ENCODE data around the gene LECT2. TPM values are rescaled to one million over a fixed set of nuclear protein-coding genes. Genes with fewer than 3 reads are reported as not detected.

The LECT2 gene
- total RNA-seq, 1 experiment from 2014 or later = not detected

DNA sequence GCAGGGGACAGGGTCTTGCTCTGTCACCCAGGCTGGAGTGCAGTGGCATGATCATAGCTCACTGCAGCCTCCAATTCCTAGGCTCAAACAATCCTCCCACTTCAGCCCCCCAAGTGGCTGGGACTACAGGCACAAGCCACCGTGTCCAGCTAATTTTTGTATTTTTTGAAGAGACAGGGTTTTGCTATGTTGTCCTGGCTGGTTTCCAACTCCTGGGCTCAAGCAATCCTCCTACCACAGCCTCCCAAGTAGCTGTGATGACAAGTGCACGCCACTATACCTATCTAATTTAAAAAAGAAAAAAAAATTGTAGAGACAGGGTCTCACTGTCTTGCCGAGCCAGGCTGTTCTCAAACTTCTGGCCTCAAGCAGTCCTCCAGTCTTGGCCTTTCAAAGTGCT, 31.6 kb upstream of the LECT2 start:
- H3K4me3 ChIP-seq (ENCODE audit: low read depth in 2 of 2, low read length in 2 of 2) = no peak overlapping the region
- no peaks in the 10 kb centered on the region for H3K4me1 ChIP-seq (ENCODE audit: control insufficient read depth, insufficient read depth, low read length)
- H3K36me3 ChIP-seq (ENCODE audit: control insufficient read depth, insufficient read depth, low read length) = no peaks in the 10 kb centered on the region
- no peak for DNase-seq (ENCODE audit: low read depth, low spot score)
- ATAC-seq = no peak
- H3K9me3 ChIP-seq (ENCODE audit: control insufficient read depth, insufficient read depth, low read depth, low read length) = no peaks in the 10 kb centered on the region
- intact Hi-C loops (cut with micrococcal nuclease; ENCODE audit: unreplicated experiment) (no loop called here), in situ Hi-C loops (cut with HindIII; ENCODE audit: low pct_unique_long_range_greater_than_20kb, low sequenced_read_pairs) (no loop called here)
- CTCF ChIA-PET = no interaction called here
- BruUV-seq (replicated peaks) = no TSS peak
- POLR2A ChIA-PET = no interaction called here
- TF ChIP-seq, protein P1, sequence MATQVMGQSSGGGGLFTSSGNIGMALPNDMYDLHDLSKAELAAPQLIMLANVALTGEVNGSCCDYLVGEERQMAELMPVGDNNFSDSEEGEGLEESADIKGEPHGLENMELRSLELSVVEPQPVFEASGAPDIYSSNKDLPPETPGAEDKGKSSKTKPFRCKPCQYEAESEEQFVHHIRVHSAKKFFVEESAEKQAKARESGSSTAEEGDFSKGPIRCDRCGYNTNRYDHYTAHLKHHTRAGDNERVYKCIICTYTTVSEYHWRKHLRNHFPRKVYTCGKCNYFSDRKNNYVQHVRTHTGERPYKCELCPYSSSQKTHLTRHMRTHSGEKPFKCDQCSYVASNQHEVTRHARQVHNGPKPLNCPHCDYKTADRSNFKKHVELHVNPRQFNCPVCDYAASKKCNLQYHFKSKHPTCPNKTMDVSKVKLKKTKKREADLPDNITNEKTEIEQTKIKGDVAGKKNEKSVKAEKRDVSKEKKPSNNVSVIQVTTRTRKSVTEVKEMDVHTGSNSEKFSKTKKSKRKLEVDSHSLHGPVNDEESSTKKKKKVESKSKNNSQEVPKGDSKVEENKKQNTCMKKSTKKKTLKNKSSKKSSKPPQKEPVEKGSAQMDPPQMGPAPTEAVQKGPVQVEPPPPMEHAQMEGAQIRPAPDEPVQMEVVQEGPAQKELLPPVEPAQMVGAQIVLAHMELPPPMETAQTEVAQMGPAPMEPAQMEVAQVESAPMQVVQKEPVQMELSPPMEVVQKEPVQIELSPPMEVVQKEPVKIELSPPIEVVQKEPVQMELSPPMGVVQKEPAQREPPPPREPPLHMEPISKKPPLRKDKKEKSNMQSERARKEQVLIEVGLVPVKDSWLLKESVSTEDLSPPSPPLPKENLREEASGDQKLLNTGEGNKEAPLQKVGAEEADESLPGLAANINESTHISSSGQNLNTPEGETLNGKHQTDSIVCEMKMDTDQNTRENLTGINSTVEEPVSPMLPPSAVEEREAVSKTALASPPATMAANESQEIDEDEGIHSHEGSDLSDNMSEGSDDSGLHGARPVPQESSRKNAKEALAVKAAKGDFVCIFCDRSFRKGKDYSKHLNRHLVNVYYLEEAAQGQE (IDR thresholded peaks at IDR 0.05; ENCODE audit: insufficient read depth in 1 of 2, low read depth in 2 of 2, low read length in 1 of 2) = no peak
- no peak for TF ChIP-seq SIN3A (IDR thresholded peaks at IDR 0.05; ENCODE audit: borderline replicate concordance, insufficient read depth, low read depth, low read length)
- TF ChIP-seq, protein P2, sequence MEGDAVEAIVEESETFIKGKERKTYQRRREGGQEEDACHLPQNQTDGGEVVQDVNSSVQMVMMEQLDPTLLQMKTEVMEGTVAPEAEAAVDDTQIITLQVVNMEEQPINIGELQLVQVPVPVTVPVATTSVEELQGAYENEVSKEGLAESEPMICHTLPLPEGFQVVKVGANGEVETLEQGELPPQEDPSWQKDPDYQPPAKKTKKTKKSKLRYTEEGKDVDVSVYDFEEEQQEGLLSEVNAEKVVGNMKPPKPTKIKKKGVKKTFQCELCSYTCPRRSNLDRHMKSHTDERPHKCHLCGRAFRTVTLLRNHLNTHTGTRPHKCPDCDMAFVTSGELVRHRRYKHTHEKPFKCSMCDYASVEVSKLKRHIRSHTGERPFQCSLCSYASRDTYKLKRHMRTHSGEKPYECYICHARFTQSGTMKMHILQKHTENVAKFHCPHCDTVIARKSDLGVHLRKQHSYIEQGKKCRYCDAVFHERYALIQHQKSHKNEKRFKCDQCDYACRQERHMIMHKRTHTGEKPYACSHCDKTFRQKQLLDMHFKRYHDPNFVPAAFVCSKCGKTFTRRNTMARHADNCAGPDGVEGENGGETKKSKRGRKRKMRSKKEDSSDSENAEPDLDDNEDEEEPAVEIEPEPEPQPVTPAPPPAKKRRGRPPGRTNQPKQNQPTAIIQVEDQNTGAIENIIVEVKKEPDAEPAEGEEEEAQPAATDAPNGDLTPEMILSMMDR (IDR thresholded peaks at IDR 0.05) = no peak
- no peak for TF ChIP-seq POLR2AphosphoS5 (IDR thresholded peaks at IDR 0.05; ENCODE audit: low read depth, low read length)
- TF ChIP-seq TCF7L2 (IDR thresholded peaks at IDR 0.05; ENCODE audit: low read depth, low read length) = no peak
- no peak overlapping the region for H3K27ac ChIP-seq (ENCODE audit: low read length)
- H3K27me3 ChIP-seq (ENCODE audit: control insufficient read depth, insufficient read depth, low read length) = no peaks in the 10 kb centered on the region

DNA sequence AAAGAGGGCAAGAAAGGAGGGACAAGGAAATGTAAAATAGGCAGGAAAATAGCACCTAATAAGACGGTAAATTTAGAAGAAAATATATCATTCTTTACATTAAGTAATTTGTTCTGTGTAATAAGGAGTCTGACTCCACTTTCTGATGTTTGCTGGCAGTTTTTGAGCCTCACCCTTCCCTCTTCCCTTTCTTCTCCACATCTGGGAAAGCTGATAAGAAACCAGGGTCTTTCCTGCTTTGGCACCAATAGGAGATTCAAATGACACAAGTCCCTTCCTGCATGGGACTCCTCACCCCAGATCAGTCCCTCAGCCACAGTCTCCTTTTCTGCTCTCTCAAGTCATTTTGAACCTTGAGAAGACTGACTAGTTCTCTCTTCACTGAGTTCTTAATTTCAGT, 31.2 kb upstream of the LECT2 start:
- H3K9me3 ChIP-seq (ENCODE audit: control insufficient read depth, insufficient read depth, low read depth, low read length) = no peaks in the 10 kb centered on the region
- H3K4me1 ChIP-seq (ENCODE audit: control insufficient read depth, insufficient read depth, low read length) = no peaks in the 10 kb centered on the region
- H3K27ac ChIP-seq (ENCODE audit: low read length) = no peak overlapping the region
- no peak for ATAC-seq
- no peaks in the 10 kb centered on the region for H3K27me3 ChIP-seq (ENCODE audit: control insufficient read depth, insufficient read depth, low read length)
- in situ Hi-C loops (cut with HindIII; ENCODE audit: low pct_unique_long_range_greater_than_20kb, low sequenced_read_pairs) = no loop called here
- DNase-seq (ENCODE audit: low read depth, low spot score) = no peak
- TF ChIP-seq POLR2AphosphoS5 (IDR thresholded peaks at IDR 0.05; ENCODE audit: low read depth, low read length) (no peak), SIN3A (IDR thresholded peaks at IDR 0.05; ENCODE audit: borderline replicate concordance, insufficient read depth, low read depth, low read length) (no peak), TCF7L2 (IDR thresholded peaks at IDR 0.05; ENCODE audit: low read depth, low read length) (no peak)
- TF ChIP-seq, protein P2 (IDR thresholded peaks at IDR 0.05) = no peak
- TF ChIP-seq, protein P1 (IDR thresholded peaks at IDR 0.05; ENCODE audit: insufficient read depth in 1 of 2, low read depth in 2 of 2, low read length in 1 of 2) = no peak
- intact Hi-C loops (cut with micrococcal nuclease; ENCODE audit: unreplicated experiment) = no loop called here
- no peaks in the 10 kb centered on the region for H3K36me3 ChIP-seq (ENCODE audit: control insufficient read depth, insufficient read depth, low read length)
- no peak overlapping the region for H3K4me3 ChIP-seq (ENCODE audit: low read depth in 2 of 2, low read length in 2 of 2)
- no TSS peak for BruUV-seq (replicated peaks)
- ChIA-PET POLR2A (no interaction called here), CTCF (no interaction called here)
